Measurements from ENCODE around the gene AP1G2. TPM values are rescaled to one million over a fixed set of nuclear protein-coding genes. Genes with fewer than 3 reads are reported as not detected.
A peak's percentile ranks its signal among the peaks of the same experiment; 100 is the strongest.

AP1G2 gene
- total RNA-seq, 6 donors from 2014 or later: 73.9 to 418 (median 140) TPM

DNA sequence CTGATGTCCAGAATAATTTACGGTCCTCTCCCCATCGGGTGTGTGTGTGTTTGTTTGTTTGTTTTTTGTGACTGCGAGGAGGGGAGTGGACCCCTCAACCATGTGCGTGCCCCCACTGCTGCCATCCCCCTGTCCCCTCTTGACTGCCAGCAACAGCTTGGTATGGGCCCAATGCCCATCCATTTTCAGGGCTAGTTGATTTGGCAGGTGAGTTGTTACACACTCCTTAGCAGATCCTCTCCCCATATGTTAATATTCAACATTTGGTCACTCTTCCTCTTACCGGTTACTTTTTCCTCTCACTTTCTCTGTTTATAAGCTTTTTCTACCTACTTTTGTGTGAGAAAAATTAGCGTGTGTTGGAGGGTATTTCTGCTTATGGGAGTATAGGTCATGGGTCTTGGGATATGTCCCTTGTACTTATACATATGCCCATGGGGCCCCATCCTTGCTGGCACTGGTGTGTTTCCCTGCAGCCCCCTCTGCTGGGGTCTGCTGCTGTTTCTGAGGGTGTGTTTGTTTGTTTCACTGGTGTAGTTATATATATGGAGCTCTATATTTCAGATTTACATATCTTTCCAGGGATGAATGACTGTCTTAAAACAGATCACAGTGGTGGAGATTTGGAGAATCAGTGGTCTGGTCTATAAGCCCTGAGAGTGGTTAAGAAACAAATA lies 49.8 kb downstream of the AP1G2 start:
- Histone ChIP-seq H3K27ac (no peak overlapping the region), H3K9me3 (no peaks in the 10 kb centered on the region), H3K4me1 (no peaks in the 10 kb centered on the region), H3K36me3 (peaks cover 0 to 4% (median 0%) of the 10 kb centered on the region in 4 donors), H3K4me3 (no peak overlapping the region), H3K27me3 (no peaks in the 10 kb centered on the region)
- DNase-seq (no peak), ATAC-seq (ENCODE audit: low FRiP score in 2 of 2) (no peak)
- 81 to 83% methylated on average over 6 of the region's 6 CpGs for WGBS, 2 donors
- TF ChIP-seq POLR2A (IDR thresholded peaks at IDR 0.05) (no peak), CTCF (IDR thresholded peaks at IDR 0.05) (no peak), POLR2AphosphoS5 (IDR thresholded peaks at IDR 0.05) (no peak), EP300 (IDR thresholded peaks at IDR 0.05) (no peak)

DNA sequence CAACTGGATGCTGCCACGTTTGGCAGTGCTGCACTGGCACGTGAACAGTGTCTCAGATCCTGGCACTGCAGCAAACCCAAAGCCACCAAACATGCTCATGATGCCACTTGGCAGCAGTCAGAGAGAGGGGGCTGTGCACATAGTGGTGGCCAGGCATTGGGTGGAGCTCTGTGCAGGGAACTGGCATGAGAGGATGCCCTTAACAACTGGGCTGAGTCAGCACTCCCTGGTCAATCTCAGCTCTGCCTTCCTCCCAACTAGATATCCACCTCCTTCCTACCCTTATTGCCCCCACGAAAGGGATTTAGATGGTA lies 53.0 kb downstream of the AP1G2 start:
- ATAC-seq (ENCODE audit: low FRiP score in 2 of 2) (no peak), DNase-seq (no peak)
- WGBS, 2 donors: 80 to 90% methylated on average over 3 of the region's 3 CpGs

GRCh38 chr14:23513818-23514643 lies 53.6 kb downstream of the AP1G2 start:
- no peak overlapping the region for H3K4me3 ChIP-seq
- TF ChIP-seq CTCF (IDR thresholded peaks at IDR 0.05): no peak
- TF ChIP-seq POLR2A (IDR thresholded peaks at IDR 0.05): no peak
- TF ChIP-seq EP300 (IDR thresholded peaks at IDR 0.05): no peak
- no peak for TF ChIP-seq POLR2AphosphoS5 (IDR thresholded peaks at IDR 0.05)
- peaks cover 0 to 3% (median 0%) of the 10 kb centered on the region in 4 donors for H3K36me3 ChIP-seq
- no peaks in the 10 kb centered on the region for H3K9me3 ChIP-seq
- H3K27me3 ChIP-seq: no peaks in the 10 kb centered on the region
- H3K27ac ChIP-seq: no peak overlapping the region
- ATAC-seq (ENCODE audit: low FRiP score in 2 of 2) (no peak), DNase-seq (no peak)
- 86 to 87% methylated on average over 8 of the region's 8 CpGs for WGBS, 2 donors
- no peaks in the 10 kb centered on the region for H3K4me1 ChIP-seq

More for the DNA sequence above, 53.0 kb downstream of the AP1G2 start:
- Histone ChIP-seq H3K9me3 (no peaks in the 10 kb centered on the region), H3K27ac (no peak overlapping the region), H3K27me3 (no peaks in the 10 kb centered on the region), H3K36me3 (peaks cover 0 to 4% (median 0%) of the 10 kb centered on the region in 4 donors), H3K4me1 (no peaks in the 10 kb centered on the region), H3K4me3 (no peak overlapping the region)
- no peak for TF ChIP-seq POLR2A (IDR thresholded peaks at IDR 0.05)
- TF ChIP-seq EP300 (IDR thresholded peaks at IDR 0.05): no peak
- no peak for TF ChIP-seq POLR2AphosphoS5 (IDR thresholded peaks at IDR 0.05)
- TF ChIP-seq CTCF (IDR thresholded peaks at IDR 0.05): no peak

GRCh38 chr14:23513005-23513817 lies 54.4 kb downstream of the AP1G2 start:
- Histone ChIP-seq H3K27me3 (no peaks in the 10 kb centered on the region), H3K4me1 (no peaks in the 10 kb centered on the region), H3K36me3 (no peaks in the 10 kb centered on the region), H3K4me3 (no peak overlapping the region), H3K9me3 (no peaks in the 10 kb centered on the region), H3K27ac (no peak overlapping the region)
- DNase-seq (peak in 1 of 2 donors; percentile 54), ATAC-seq (ENCODE audit: low FRiP score in 2 of 2) (no peak)
- 86 to 88% methylated on average over 17 to 24 of the region's 25 CpGs for WGBS, 2 donors
- TF ChIP-seq POLR2A (IDR thresholded peaks at IDR 0.05) (no peak), EP300 (IDR thresholded peaks at IDR 0.05) (no peak), CTCF (IDR thresholded peaks at IDR 0.05) (no peak), POLR2AphosphoS5 (IDR thresholded peaks at IDR 0.05) (no peak)

Measured in upper lobe of left lung (tissue), 6 donors.